HCT116 (cell line): ENCODE measurements around the gene ARHGAP42. TPM values are rescaled to one million over a fixed set of nuclear protein-coding genes. Genes with fewer than 3 reads are reported as not detected.

Source experiments
- ATAC-seq: fragments of 200-7000 bp; cut with Tn5 transposase; 2 replicates; pipeline ENCODE4 v1.9.1; 2020; ENCODE audit warnings: mild to moderate bottlenecking, moderate library complexity
- BruUV-seq: library from RNA; stranded (reverse); fragments of 400-500 nt; replicated peaks from 2 replicates; lab custom pipeline; 2021; lab: Mats Ljungman, UMichigan
- CTCF ChIA-PET: fragments of 300-600 bp; sonication (Branson Sonifier 250); formaldehyde crosslinking; loops from one replicate; lab custom pipeline; 2021; ENCODE audit warnings: antibody characterized with exemption; lab: Charles Lee
- POLR2A ChIA-PET: fragments of 300-600, 350-600 bp; sonication (Branson Sonifier 250); formaldehyde crosslinking; loops from one replicate; lab custom pipeline; 2021; ENCODE audit warnings: antibody characterized with exemption; lab: Charles Lee
- RAD21 ChIA-PET, 2 experiments: fragments of 300-600 bp; sonication (Branson Sonifier 250); formaldehyde crosslinking; loops; one replicate each; lab custom pipeline; 2023; ENCODE audit warnings: low total read pairs in 2 of 2; ENCODE audit not compliant: uncharacterized antibody in 2 of 2, unreplicated experiment in 2 of 2, low non-redundant PET in 1 of 2; lab: Charles Lee
- DNase-seq: peaks from one replicate; pipeline ENCODE4 v3.0.0-alpha.2; 2010; ENCODE audit warnings: low read depth, low spot score
- H2AFZ ChIP-seq: fragments of 200-600 bp; shearing (Covaris generic), sonication (generic); 2 replicates; pipeline ENCODE4 v1.6.1; 2017; ENCODE audit warnings: low read depth, mixed run types, mixed read lengths, antibody characterized with exemption, low read length; ENCODE audit not compliant: poor library complexity, severe bottlenecking
- H3K27ac ChIP-seq: 2 replicates; pipeline ENCODE4 v1.5.1; 2012; ENCODE audit warnings: low read depth, low read length
- H3K27me3 ChIP-seq: fragments of 200-600 bp; sonication (generic); 2 replicates; pipeline ENCODE4 v1.6.1; 2016; ENCODE audit warnings: mixed run types, low read length, mixed read lengths; ENCODE audit not compliant: insufficient read depth
- H3K36me3 ChIP-seq, 2 experiments: fragments of 200-500 bp in 1 of 2; fragments of 200-600 bp in 1 of 2; sonication (Bioruptor generic) in 1 of 2; sonication (generic) in 1 of 2; 2 replicates each; pipeline versions ENCODE4 v1.5.1 to v1.6.1; 2014 to 2016; ENCODE audit warnings: low read length in 2 of 2, inconsistent platforms in 1 of 2, mixed read lengths in 1 of 2, mixed run types in 1 of 2; ENCODE audit not compliant: insufficient read depth in 2 of 2, control insufficient read depth in 1 of 2
- H3K4me1 ChIP-seq, 2 experiments: fragments of 200-600 bp in 1 of 2; sonication (generic) in 1 of 2; 2 replicates each; pipeline versions ENCODE4 v1.5.1 to v1.6.1; 2012 to 2017; ENCODE audit warnings: low read length in 2 of 2, inconsistent platforms in 1 of 2, mild to moderate bottlenecking in 1 of 2, mixed read lengths in 1 of 2, mixed run types in 1 of 2, moderate library complexity in 1 of 2; ENCODE audit not compliant: insufficient read depth in 2 of 2, control insufficient read depth in 1 of 2
- H3K4me2 ChIP-seq: fragments of 200-600 bp; sonication (generic); 2 replicates; pipeline ENCODE4 v1.6.1; 2017; ENCODE audit warnings: mixed run types, low read length, mixed read lengths
- H3K4me3 ChIP-seq, 2 experiments: fragments of 200-600 bp in 1 of 2; sonication (generic) in 1 of 2; replicated peaks in 1 of 2; 2 replicates each; pipeline ENCODE4 v1.5.1; 2011 to 2016; ENCODE audit warnings: low read length in 2 of 2, control low read depth in 1 of 2, low read depth in 1 of 2, mild to moderate bottlenecking in 1 of 2, mixed read lengths in 1 of 2, mixed run types in 1 of 2
- H3K79me2 ChIP-seq: fragments of 200-600 bp; sonication (generic); 2 replicates; pipeline ENCODE4 v1.6.1; 2017; ENCODE audit warnings: mild to moderate bottlenecking, mixed run types, low read length, moderate library complexity, mixed read lengths; ENCODE audit not compliant: insufficient read depth
- H3K9ac ChIP-seq: fragments of 200-600 bp; sonication (generic); 2 replicates; pipeline ENCODE4 v1.6.1; 2016; ENCODE audit warnings: low read length, mixed read lengths
- H3K9me2 ChIP-seq: fragments of 200-600 bp; sonication (generic), shearing (Covaris generic); 2 replicates; pipeline ENCODE4 v1.6.1; 2017; ENCODE audit warnings: mixed run types, mild to moderate bottlenecking, moderate library complexity; ENCODE audit not compliant: insufficient read depth
- H3K9me3 ChIP-seq, 2 experiments: fragments of 200-500 bp in 1 of 2; fragments of 200-600 bp in 1 of 2; sonication (Bioruptor generic) in 1 of 2; sonication (generic) in 1 of 2; 2 replicates each; pipeline ENCODE4 v1.6.1; 2014 to 2017; ENCODE audit warnings: low read length in 2 of 2, mixed read lengths in 2 of 2, inconsistent platforms in 1 of 2, low read depth in 1 of 2, mild to moderate bottlenecking in 1 of 2, mixed run types in 1 of 2, moderate library complexity in 1 of 2; ENCODE audit not compliant: control insufficient read depth in 1 of 2, insufficient read depth in 1 of 2
- H4K20me1 ChIP-seq: fragments of 200-600 bp; sonication (generic), shearing (Covaris generic); 2 replicates; pipeline ENCODE4 v1.6.1; 2017; ENCODE audit warnings: mixed run types, mild to moderate bottlenecking, moderate library complexity; ENCODE audit not compliant: insufficient read depth
- CBX3 ChIP-seq: IDR thresholded peaks from 2 replicates; pipeline ENCODE4 v1.6.1; 2012; ENCODE audit warnings: low read depth
- CTCF ChIP-seq, 3 experiments: fragments of 200-600 bp in 1 of 3; sonication (generic) in 1 of 3; IDR thresholded peaks in 2 of 3; conservative IDR thresholded peaks in 1 of 3; 2 replicates each; pipeline ENCODE4 v1.5.1; 2012 to 2017; ENCODE audit warnings: low read depth in 2 of 3, low read length in 2 of 3, antibody characterized with exemption in 1 of 3, borderline replicate concordance in 1 of 3, control low read depth in 1 of 3, mild to moderate bottlenecking in 1 of 3, mixed read lengths in 1 of 3, mixed run types in 1 of 3, moderate library complexity in 1 of 3; ENCODE audit not compliant: insufficient read depth in 1 of 3
- EGR1 ChIP-seq: IDR thresholded peaks from 2 replicates; pipeline ENCODE4 v1.6.1; 2012; ENCODE audit warnings: low read depth
- EZH2 ChIP-seq: fragments of 200-600 bp; sonication (generic); IDR thresholded peaks from 2 replicates; pipeline ENCODE4 v1.6.1; 2017; ENCODE audit warnings: antibody characterized with exemption, mixed run types
- EZH2phosphoT487 ChIP-seq: fragments of 200-600 bp; IDR thresholded peaks from 2 replicates; pipeline ENCODE4 v1.6.1; 2018; ENCODE audit warnings: antibody characterized with exemption, borderline replicate concordance
- POLR2A ChIP-seq: IDR thresholded peaks from 2 replicates; pipeline ENCODE4 v1.7.0; 2011; ENCODE audit warnings: borderline replicate concordance; ENCODE audit not compliant: insufficient read depth, insufficient read length; ENCODE audit errors: extremely low read depth
- POLR2AphosphoS5 ChIP-seq: IDR thresholded peaks from 2 replicates; pipeline ENCODE4 v1.6.1; 2011; ENCODE audit warnings: mild to moderate bottlenecking, low read depth, low read length, moderate library complexity
- RAD21 ChIP-seq: IDR thresholded peaks from 2 replicates; pipeline ENCODE4 v1.6.1; 2012; ENCODE audit warnings: low read depth, mild to moderate bottlenecking
- REST ChIP-seq: IDR thresholded peaks from 2 replicates; pipeline ENCODE4 v1.6.1; 2012; ENCODE audit warnings: low read depth
- SP1 ChIP-seq: IDR thresholded peaks from 2 replicates; pipeline ENCODE4 v1.6.1; 2012; ENCODE audit warnings: low read depth
- YY1 ChIP-seq: IDR thresholded peaks from 2 replicates; pipeline ENCODE4 v1.6.1; 2011; ENCODE audit warnings: low read length, low read depth, moderate library complexity, mild to moderate bottlenecking; ENCODE audit not compliant: insufficient replicate concordance; ENCODE audit errors: extremely low read depth
- ZBTB33 ChIP-seq: IDR thresholded peaks from 2 replicates; pipeline ENCODE4 v1.6.1; 2011; ENCODE audit warnings: mild to moderate bottlenecking, low read length, moderate library complexity; ENCODE audit not compliant: insufficient replicate concordance; ENCODE audit errors: extremely low read depth
- ZNF274 ChIP-seq: fragments of 200-500 bp; sonication (Bioruptor generic); IDR thresholded peaks from 2 replicates; pipeline ENCODE4 v1.6.1; 2014; ENCODE audit warnings: mild to moderate bottlenecking, low read depth, low read length, inconsistent platforms
- intact Hi-C: fragments of 100-400 bp; cut with micrococcal nuclease; formaldehyde crosslinking; loops from 2 replicates; pipeline ENCODE4 v1.10.0; 2022
- total RNA-seq: library from RNA; stranded (reverse); gene quantifications from one replicate; pipeline ENCODE4 v1.2.1, GENCODE V29; 2021; ENCODE audit not compliant: unreplicated experiment

The ARHGAP42 gene
- total RNA-seq, 1 experiment from 2014 or later: 12.3 TPM

GRCh38 chr11:100790073-100790472, 103.0 kb downstream of the ARHGAP42 start:
- TF ChIP-seq SP1: no peak
- no peak for TF ChIP-seq EZH2
- no peak for TF ChIP-seq POLR2A
- no peak for TF ChIP-seq RAD21
- TF ChIP-seq ZBTB33: no peak
- TF ChIP-seq EGR1: no peak
- TF ChIP-seq CTCF (IDR thresholded peaks at IDR 0.05 in 2 of 3, conservative IDR thresholded peaks at IDR 0.05 in 1 of 3; ENCODE audit: borderline replicate concordance in 1 of 3, insufficient read depth in 1 of 3, low read depth in 2 of 3, low read length in 2 of 3): no peak
- no peak for TF ChIP-seq CBX3
- no peak for TF ChIP-seq REST
- no peak for TF ChIP-seq YY1
- no peak for TF ChIP-seq POLR2AphosphoS5
- TF ChIP-seq EZH2phosphoT487: no peak
- no peak for TF ChIP-seq ZNF274
- no peaks in the 10 kb centered on the region for H4K20me1 ChIP-seq
- peaks cover 15% of the 10 kb centered on the region; the same call in 1 of the 2 replicates for H3K79me2 ChIP-seq
- H3K27ac ChIP-seq: no peak overlapping the region
- DNase-seq (no peak), ATAC-seq (no peak)
- H3K36me3 ChIP-seq: no peaks in the 10 kb centered on the region
- no peaks in the 10 kb centered on the region for H3K9me3 ChIP-seq
- no peak overlapping the region for H3K4me3 ChIP-seq
- RAD21 ChIA-PET: no interaction called here
- H3K27me3 ChIP-seq: no peaks in the 10 kb centered on the region
- intact Hi-C loops: no loop called here
- POLR2A ChIA-PET: no interaction called here
- BruUV-seq: no TSS peak
- H3K9me2 ChIP-seq: no peaks in the 10 kb centered on the region
- H3K4me1 ChIP-seq: peaks cover 0 to 18% of the 10 kb centered on the region in 2 experiments; a peak in 3 of 4 replicates
- H2AFZ ChIP-seq: no peak overlapping the region
- no peak overlapping the region for H3K4me2 ChIP-seq
- no peak overlapping the region for H3K9ac ChIP-seq
- CTCF ChIA-PET: no interaction called here
